SKM-1 treated with dmso at 0.1 percent for 144 hours (cell line): ENCODE data around the gene RGS19.

ENCODE experiments used
- DNase-seq: peaks from one replicate; lab custom pipeline; 2025; ENCODE audit not compliant: unreplicated experiment; lab: John Stamatoyannopoulos, UW

RGS19 gene

DNA sequence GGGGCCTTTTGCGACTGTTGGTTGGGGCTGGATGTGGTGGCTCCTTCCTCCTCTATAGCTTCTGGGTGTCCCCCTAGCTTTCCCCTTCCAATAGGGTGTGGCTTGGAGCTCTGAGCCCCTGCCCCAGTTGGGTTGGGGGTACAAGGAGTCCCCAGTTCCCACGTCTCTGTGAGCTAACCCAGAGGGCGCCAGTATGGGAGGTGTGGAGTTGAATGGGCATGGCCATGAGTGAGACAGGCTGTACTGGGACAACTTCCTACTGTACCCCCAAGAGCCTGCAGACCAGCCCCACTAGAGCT is 42.2 kb downstream of the RGS19 start:
- no peak for DNase-seq

DNA sequence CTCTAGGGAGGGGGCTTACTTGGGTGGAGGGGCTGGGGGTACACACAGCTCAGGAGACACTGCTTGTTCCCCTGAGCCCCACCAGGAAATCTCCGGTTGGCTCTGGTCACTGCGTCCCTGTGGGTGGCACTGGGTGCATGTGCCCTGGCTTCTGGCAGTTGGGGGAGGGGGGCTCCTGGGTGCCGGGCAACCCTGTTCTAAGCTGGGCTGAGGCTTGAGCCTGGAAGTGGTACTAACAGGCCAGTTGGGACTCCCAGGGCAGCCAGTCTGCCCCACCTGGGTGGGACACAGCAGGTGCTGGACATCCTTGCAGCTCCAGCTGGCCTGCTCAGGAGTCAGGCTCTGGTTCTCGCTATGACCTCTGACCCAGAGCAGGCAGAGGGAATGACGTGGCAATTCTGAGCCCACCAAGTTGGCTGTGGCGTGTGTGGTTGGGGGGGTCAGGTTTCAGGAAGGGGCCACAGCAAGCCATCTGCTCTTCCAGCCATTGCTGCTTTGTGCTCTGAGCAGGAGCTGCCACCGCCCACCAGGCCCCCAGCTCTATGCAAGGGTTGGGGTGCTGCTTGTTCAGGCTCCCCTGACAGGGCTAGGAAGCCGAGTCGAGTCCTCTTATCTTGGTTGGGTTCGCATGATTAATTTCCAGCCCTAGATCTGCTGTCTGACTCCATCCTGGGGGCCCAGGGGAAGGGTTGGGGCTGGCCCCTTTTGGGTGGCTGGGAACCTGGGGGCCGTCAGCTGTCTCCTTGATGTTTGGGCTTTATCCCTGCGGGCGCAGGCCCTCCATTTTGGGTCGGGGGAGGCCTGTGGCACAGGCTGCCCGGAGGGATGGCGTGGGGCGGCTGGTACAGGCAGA is 42.7 kb downstream of the RGS19 start:
- no peak for DNase-seq

DNA sequence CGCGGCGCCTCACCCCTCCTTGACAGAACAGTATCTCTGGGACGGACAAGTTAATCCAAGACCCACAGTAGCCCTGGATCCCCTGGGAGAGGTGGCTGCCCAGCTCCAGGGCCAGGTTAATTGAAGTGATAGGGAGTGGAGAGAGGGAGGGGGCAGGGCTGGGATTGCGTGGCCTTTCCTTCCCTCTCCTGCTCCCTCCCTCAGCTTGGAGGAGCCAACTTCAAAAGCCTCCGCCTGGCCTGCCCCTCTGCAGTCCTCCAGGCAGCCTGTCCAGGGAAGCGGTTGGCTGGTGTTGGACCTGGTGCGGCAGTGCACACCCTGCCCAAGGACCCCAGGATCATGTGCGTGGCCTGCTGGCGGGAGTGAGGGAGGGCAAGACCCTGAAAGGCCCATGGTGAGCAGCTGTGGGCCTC is 43.4 kb downstream of the RGS19 start, which contains the start of gene C20orf204:
Gene C20orf204 (plus strand): TSS at position 250 of the 413 bp plus-strand sequence. CDS start 142 bp downstream, at position 392.
- no peak for DNase-seq

DNA sequence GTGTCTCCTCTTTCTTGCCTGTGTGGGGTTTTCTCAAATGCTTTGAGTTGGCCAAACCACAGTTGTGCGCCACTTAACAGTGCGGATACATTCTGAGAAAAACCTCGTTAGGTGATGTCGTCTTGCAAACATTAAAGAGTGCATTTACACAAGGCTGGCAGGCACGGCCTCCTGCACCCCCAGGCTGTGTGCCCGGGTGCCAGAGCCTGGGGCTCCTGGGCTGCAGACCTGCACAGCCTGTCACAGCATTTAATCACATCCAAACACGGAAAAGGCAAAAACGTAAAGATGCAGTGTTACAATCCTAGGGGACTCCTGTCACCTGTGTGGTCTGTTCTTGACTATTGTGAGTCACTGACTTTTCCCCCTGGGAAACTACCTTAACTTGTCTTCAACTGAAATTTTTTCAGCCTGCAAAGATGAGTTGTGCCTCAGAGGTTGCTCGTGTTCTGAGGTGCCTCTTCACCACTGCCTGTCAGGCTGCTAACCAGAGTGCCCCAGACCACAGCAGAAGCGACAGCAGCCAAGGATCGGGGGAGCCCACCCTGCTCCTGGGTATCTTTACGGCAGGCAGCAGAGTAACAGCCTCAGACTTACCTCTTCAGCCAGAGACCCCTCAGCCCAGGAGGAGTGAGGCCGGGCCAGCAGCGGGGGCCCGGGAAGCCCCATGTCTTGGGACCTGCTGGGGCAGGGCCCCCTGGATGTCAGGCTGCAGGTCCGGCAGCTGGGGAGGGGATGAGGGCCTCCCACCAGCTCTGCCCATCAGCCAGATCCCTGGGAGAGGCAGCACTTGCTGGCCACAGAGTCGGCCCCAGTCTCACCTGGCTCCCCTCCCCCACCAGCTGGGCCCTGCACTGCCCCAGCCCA is 44.0 kb downstream of the RGS19 start:
- DNase-seq: no peak

DNA sequence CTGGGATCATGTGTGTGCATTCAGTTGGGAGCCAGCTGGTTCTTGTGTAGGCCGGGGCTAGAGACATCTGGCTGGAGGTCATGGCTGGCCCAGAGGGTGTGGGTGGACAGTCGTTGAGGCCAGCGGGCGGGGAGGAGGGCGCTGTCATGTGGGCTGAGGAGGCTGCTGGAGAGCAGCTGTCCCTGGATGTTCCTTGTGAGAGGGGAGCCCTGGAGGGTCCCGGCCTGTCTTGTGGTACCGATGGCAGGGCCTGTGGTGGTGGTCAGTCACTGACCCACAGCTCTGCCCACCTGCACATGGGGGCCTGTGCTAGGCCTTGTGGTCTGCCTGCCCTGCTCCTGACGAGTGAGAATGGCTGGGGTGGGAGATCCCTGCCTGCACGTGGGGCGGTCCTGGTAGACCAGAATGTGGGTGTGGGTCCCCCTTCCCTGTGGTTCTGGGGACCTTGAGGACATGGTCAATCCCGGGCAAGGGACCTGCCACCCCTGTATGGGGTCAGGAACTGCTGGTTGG is 45.3 kb downstream of the RGS19 start:
- no peak for DNase-seq

DNA sequence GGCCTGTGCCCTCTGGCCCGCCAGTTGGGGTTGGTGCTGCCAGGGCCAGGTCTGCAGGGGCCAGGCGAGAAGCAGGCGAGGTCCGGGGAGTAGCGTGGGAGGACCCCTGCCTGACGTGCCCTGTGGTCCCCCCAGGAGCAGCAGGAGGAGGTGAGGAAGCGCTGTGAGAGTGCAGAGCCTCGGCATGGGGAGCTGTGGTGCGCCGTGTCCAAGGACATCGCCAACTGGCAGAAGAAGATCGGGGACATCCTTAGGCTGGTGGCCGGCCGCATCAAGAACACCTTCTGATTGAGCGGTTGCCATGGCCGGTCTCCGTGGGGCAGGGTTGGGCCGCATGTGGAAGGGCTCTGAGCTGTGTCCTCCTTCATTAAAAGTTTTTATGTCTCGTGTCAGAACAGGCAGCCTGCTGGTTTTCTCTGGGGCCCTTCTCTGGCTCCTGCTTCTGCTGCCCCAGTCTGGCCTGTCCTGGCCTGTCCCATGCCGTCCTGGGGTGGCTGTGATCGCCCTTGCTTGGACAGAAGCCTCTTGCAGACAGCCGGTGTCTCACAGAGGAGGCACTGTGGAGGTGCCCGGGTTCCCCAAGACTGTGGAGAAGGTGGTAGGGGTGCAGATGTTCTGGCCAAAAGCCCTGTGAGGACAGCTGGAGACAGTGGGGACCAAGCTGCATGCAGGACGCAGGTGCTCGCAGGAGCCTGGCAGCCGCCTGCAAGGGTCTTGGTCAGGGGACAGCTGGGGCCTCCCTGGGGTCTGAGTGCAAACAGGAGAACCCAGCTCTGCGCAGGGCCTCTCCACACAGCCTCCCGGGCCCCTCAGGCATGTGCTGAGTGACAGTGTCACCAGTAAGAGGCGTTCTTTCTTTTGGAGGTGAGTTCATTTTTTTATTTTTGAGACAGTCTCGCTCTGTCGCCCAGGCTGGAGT is 46.4 kb downstream of the RGS19 start:
- no peak for DNase-seq

DNA sequence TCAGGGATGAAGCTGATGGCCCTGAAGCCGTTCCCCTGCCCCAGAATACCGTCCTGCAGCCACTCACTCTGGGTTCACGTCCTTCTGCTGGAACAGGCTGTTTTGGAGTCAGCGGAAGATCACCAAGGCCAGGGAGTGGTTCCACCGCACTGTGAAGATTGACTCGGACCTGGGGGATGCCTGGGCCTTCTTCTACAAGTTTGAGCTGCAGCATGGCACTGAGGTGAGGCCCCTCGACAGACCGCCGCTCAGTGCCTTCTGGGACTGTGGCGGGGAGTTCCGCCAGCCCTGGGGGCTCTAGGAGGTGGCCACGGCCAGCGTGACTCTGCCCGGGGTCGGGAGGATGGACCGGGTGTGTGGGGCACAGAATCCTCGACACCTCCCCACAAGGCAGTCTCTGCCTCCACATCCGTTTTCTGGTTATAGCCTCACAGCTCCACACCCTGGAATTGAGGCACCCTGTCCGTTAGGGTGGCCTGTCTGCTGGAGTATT is 47.5 kb downstream of the RGS19 start:
- no peak for DNase-seq

DNA sequence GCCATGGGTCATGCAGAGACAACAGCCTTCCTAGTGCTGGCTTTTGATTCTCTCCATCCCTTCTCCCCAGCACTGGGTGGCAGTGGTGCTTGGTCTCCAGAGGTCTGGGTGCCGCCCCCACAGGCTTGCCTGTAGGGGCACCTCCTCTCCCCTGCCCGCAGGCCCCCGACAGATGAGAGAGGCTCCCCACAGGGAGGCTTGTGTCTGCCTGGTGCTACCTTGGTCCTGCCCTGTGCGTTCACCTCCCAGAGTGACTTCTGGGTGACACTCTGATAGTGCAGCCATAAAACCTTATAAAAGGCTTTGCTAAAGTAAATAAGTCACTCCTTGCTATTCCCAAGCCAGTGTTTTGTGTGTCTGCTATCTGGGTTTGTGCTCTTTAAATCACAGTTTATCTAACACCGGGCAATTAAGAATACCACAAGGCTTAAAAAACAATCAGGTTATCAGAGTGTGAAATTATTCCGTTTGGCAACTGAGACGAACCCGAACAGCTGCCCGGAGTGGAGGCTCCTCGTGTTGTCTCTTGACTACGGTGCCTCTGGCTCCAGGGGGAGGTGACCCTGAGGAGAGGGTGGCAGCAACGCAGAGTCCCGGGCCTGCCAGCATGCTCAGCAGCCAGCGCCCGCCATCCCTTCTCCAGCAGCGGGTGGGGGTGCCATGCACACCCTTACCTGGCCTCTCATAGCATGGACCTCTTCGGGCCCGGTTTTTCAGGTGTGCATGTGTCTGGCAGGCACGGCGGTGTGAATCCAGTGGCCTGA is 48.8 kb downstream of the RGS19 start:
- DNase-seq: no peak

DNA sequence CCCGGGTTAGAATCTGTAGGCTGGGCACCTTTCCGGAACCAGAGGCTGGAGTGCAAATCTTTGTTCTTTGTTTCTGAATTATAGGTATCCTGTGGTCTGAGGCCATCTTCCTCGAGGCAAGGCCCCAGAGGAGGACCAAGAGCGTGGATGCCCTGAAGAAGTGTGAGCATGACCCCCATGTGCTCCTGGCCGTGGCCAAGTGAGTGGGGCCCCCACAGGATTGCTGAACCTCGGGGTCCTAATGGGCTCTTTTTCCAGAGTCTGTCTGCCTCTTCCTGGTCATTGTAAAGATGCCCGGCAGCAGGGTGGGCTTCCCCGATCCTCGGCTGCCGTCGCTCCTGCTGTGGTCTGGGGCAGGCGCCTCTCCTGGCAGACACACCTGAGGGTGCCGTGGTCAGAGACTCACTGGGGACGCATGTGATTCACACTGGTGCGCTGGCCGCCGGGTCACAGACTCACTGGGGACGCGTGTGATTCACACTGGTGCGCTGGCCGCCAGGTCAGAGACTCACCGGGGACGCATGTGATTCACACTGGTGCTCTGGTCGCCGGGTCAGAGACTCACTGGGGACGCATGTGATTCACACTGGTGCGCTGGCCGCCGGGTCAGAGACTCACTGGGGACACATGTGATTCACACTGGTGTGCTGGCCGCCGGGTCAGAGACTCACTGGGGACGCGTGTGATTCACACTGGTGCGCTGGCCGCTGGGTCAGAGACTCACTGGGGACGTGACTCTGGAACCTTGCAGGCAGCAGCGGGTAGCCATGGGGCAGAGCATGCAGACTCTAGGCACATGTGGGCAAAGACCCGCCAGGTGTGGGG is 49.8 kb downstream of the RGS19 start:
- no peak for DNase-seq

DNA sequence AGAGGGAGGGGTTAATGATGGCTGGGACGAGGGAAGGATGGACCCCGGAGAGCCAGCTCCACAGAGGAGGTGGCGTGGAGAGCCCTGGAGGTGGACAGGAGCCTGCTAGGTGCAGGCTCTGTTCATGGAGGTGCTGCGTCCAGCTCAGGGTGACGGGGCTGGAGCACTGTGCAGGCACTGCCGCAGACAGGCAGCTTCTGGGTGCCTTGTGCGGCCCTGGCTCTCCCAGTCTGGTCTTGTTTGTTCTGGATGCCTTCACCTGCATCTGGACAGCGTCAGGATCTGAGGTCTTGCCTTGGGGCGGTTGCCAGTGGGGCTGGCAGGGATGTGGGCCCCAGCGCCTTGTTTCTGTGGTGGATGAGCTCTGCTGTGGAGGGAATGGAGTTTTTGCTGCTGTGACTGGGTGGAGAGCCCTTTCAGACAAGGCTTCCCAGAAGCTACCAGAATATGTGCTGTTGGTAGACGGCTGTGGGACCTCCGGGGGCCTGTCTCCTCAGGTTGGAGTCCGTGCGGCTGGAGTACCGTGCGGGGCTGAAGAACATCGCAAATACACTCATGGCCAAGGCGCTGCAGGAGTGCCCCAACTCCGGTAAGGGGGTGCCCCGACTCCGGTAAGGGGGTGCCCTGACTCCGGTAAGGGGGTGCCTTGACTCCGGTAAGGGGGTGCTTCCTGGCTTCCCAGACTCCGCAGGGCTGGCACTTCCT is 51.2 kb downstream of the RGS19 start:
- DNase-seq: no peak

DNA sequence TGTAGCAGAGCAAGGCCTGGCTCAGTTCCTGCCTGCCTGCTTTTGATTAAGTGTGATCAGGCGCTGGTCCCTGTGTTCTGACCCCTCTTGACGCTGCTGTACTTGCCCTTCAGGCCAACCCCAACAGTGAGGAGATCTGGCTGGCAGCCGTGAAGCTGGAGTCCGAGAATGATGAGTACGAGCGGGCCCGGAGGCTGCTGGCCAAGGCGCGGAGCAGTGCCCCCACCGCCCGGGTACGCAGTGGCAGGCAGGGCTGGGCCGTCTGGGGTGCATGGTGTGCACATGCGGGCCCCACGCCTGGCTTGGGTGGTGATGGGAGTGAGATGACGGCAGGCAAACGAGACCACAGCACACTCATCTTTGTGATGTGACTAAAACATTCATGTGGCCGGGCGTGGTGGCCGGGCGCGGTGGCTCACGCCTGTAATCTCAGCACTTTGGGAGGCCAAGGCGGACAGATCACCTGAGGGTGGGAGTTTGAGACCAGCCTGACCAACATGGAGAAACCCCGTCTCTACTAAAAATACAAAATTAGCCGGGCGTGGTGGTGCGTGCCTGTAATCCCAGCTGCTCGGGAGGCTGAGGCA is 53.4 kb downstream of the RGS19 start:
- no peak for DNase-seq

DNA sequence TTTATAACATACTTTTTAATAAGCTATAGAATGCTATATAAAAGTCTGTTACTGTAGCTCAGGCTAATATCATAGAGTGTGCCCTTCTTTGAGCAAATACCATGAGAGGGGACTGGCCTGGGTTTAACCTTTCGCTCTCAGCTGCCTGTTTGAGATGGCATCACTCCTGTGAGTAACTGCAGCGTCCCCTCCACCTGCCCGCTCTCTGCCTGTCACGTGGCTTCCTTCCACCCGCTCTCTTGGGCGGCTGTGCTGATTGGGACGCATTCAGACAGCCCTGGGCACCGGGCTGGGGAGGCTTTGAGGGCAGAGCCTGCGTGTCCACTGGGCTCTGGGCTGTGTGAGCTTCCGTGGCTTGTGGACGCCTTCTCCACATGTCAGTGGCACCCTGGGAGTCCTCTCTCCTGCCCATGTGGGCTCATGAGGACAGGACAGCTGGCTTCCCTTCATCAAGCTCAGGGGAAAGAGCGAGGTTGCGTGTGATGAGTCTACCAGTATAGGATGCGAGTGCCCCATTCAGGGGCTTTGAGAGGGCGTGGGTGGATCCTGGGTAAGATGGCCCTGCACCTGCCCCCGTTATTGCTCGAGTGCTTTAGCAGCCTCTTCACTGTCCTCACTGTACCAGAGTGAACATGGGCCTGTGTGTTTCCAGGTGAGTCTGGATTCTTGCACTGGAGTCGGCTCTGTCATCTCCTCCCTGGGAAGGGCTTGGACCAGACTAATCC is 54.1 kb downstream of the RGS19 start:
- DNase-seq: no peak

DNA sequence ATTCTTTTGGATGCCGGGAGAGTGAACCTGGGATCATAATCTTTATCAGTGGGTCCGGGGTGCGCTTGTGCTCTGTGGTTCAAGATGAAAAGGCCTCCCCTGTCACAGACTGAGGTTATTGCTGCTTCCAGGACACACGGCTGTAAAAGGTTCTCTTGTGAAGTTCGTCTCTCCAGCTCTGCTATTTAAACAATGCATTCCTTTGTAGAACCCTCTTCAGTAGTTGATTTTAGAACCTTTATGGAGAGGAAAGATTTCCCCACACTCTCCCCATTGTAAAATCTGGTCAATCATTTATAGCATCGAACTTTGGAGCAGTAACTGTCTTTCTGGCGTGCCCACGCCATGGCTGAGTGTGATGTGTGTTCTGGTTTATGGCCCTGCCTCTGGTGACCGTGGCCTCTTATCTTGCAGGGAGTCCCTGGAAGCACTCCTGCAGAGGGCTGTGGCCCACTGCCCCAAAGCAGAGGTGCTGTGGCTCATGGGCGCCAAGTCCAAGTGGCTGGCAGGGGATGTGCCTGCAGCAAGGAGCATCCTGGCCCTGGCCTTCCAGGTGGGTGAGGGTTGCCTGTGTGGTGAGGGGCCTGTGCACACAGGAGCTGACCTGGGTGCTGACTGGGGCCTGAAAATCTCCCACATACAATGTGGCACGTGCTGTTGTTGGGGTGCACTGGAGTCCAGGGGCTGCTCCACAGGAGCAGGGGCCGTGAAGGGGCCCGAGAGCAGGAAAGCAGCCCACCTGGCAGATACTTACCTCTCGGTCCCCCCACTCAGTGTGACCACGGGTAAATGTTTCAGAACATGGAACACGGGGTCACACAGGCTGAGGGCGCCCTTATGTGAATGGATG is 55.0 kb downstream of the RGS19 start:
- no peak for DNase-seq

DNA sequence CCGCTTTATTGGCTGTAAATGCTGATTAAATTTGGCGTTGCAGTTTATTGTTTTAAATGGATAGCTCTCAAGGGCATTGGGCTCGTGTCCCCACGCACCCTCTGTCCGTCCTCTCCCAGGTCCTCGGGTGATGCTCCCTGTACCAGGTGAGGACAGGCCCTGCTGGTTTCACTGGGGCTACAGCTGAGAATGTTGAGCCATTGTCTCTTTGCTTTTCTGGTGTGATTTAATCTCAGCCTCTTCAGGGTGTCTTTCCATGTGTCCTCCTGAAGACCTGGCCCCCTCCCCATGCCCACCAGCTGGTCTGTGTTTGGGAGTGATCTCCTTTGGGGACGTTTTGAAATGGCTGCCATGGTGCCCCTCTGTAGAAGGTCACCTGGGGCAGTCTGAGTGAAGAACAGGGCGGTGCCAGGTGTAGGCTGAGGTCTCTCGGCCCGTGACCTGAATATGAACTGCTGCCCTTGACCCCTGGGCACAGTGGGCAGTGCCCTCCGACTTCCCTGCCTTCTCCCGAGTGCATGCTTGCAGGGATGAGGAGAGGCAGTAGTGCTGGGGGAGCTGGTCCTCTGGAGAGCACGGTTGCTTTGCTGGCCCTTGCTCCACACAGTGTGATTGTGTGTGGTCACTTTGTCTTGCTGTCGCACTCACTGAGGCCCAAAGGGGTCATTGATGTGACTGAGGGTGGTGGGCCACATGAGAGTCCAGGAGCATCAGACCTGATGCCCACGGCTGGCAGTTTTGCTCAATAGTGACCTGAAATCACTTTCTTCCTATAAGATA is 55.8 kb downstream of the RGS19 start:
- DNase-seq: no peak
